Stimulated activated CD4-positive, alpha-beta T cell treated with anti-CD3 and anti-CD28 coated beads, Interleukin-2, amount 100 ng/mL, for 48 hours (primary cell): Measurements from ENCODE around the gene SPATA17.
"Not testable (repeated sequence)": the region's sequence is repeated elsewhere in the genome, so short reads cannot be mapped to it uniquely, and the experiment has no call there.

ENCODE experiments used
- DNase-seq, 2 donors: peaks; one replicate each; pipeline ENCODE4 v3.0.0-alpha.2; 2020

SPATA17 gene, protein sequence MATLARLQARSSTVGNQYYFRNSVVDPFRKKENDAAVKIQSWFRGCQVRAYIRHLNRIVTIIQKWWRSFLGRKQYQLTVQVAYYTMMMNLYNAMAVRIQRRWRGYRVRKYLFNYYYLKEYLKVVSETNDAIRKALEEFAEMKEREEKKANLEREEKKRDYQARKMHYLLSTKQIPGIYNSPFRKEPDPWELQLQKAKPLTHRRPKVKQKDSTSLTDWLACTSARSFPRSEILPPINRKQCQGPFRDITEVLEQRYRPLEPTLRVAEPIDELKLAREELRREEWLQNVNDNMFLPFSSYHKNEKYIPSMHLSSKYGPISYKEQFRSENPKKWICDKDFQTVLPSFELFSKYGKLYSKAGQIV

DNA sequence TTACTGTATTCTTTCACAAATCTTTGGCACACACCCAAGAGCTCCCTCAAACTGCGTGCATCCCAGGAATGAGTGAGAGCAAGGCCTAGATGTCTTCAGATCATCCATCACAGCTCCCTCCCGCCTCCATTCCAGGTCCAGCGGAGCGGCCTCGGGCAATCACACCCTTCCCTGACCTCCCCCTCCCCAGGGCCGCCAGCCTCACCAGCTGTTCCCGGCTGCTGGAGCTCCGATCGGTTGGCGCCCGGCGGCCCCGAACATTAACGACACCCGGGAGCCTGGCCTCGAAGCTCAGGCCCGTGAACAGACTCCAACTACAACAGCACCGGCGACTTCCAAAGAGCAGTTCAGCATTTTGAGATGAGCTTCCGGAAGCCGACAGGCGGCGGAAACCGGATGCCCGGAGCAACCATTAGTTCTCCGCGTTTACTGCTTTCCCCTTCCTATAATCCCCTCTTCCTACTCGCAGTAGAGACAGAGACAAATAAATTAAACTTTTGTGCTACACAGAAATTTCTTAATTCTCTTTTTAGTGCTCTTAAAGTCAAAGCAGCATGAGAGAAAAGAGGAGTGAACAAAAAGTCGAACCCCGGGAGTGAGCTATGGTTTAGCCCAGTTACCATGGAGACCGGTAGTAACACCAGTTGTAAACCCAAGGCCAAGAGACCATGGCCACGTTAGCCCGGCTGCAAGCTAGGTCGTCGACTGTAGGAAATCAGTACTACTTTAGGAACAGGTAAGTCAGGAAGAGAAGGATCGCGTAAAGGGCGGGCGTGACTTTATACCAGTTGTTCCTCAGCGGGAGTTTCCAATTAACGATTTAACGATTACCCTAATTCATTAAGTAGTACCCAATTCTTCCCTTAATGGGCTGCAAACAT lies at the start of gene SPATA17, which contains the start of gene GPATCH2:
SPATA17 (plus strand) TSS at position 634 of the 881 bp plus-strand sequence; CDS start at position 669, 35 bp downstream.
GPATCH2 (minus strand) TSS at position 380 of the 881 bp plus-strand sequence; CDS start at position 261, 119 bp downstream.
- DNase-seq, result peak; percentile 56 to 63

GRCh38 chr1:217584286-217584811 lies 46.8 kb upstream of the SPATA17 start:
- not testable (repeated sequence) for DNase-seq

- no peak for DNase-seq
Observed at GRCh38 chr1:217585577-217585976, 45.6 kb upstream of the SPATA17 start.

DNA sequence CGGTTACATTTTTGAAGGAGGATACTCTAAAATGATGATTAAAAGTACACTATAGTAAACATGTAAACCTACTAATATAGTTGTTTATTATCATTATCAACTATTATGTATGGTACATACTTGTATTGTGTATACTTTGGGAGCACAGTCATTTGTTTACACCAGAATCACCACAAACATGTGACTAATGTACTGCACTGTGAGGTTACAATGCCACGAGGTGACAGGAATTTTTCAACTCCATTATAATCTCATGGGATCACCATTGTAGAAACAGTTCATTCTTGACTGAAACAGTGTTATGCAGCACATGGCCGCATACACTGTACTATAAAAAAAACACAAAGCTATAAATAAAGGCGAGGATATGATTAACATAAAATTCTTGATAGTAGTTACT lies 44.6 kb upstream of the SPATA17 start:
- no peak for DNase-seq

GRCh38 chr1:217590598-217590997 lies 40.5 kb upstream of the SPATA17 start:
- no peak for DNase-seq

DNA sequence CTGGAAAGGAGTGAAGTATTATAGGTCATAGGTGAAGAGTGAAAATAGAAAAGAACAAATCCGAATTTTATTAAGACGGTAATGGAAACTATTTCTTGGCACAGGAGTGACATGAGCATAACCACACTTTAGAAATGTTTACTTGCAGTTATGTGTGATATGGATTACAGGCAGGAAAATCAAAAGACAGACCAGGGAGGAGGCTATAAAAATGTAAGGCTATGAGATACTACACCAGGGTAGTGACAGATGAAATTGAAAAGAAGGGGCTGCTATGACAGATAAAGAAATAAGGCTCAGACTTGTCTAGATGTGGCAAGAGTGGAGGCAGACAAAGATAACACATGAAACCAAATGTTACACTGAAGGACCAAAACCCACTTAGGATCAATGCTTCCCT lies 32.0 kb upstream of the SPATA17 start:
- DNase-seq, result no peak

GRCh38 chr1:217602380-217602779 lies 28.8 kb upstream of the SPATA17 start:
- DNase-seq, result no peak

DNA sequence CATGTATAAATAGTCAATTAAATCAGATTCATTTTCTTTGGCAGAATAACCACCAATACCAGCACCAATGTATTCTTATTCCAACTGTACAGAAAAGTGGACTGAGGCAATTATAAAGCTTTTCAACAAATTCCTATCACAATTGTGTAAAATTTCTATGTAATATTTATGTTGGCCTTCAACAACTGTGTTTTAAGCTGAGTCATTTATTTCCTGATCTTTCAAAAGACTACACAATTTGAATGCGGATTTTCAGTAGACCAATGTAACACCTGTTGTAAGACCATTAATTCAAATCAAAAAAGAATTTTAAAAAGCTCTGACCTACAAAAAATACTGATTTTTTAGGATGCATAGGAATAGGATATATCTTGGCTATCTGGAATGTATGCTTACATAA lies 25.8 kb upstream of the SPATA17 start:
- DNase-seq, result no peak

GRCh38 chr1:217614200-217614712 lies 16.9 kb upstream of the SPATA17 start:
- no peak for DNase-seq

GRCh38 chr1:217617126-217617525 lies 14.0 kb upstream of the SPATA17 start:
- no peak for DNase-seq

DNA sequence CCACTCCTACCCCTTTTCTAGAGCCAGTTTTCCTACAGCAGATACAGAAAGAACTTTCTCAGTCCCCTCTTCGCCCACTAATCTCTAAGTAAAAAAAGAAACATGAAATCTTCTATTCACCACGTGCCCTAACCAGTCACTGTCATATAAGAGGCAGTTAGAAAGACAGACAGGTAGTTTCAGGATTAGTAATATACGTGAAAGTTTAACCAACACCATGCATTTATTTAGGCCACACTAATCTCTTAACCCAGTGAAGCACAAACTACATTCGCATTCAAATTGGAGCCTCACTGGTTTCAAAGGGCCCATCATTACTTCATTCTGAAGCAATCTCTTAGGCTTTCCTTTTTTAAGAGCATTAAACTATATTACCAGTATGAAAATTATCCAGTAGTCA lies 10.3 kb upstream of the SPATA17 start:
- no peak for DNase-seq

- DNase-seq, result no peak
Observed at GRCh38 chr1:217622042-217622441, 9.1 kb upstream of the SPATA17 start.

DNA sequence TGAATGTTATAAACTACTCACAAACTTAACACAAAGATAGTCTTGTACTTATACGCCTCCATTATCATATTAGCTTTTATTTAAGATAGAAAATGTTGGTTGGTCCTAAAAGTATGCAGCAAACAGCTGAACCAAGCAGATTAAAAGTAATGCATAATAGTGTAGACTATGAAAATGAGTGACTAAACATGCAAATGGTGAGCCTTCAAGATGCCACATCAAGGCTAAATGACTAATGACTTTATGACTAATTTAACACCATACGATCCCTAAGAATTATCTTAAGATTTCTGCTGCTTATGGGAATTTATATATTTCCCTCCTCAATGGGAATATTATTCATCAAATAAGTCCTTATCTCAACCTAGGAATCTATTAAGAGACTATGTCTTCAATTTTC lies 4.8 kb upstream of the SPATA17 start:
- DNase-seq, result no peak

- no peak for DNase-seq
Observed at GRCh38 chr1:217627431-217627830, 3.7 kb upstream of the SPATA17 start.

DNA sequence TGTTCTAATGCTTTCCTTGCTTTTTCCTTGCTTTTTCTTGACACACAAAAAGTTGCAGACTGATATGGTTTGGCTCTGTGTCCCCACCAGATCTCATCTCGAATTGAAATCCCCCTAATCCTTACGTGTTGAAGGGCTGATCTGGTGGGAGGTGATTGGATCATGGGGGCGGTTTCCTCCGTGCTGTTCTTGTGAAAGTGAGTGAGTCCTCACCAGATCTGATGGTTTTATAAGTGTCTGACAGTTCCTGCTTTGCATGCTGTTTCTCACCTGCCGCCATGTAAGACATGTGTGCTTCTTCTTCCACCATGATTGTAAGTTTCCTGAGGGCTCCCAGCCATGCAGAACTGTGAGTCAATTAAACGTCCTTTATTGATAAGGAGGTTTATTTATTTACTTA lies 11.3 kb downstream of the SPATA17 start:
- no peak for DNase-seq

DNA sequence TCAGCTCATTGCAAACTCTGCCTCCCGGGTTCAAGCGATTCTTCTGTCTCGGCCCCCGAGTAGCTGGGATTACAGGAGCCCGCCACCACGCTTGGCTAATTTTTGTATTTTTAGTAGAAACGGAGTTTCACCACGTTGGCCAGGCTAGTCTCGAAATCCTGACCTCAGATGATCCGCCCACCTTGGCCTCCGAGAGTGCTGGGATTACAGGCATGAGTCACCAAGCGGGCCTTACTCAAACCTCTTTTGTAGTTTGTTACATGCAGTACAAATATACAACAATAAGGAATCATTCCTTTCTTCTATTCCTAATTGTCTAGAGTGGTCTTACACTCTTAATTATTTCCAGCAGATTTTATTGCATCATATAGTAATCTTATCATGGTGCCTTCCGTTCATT lies 16.6 kb downstream of the SPATA17 start:
- DNase-seq, result no peak

DNA sequence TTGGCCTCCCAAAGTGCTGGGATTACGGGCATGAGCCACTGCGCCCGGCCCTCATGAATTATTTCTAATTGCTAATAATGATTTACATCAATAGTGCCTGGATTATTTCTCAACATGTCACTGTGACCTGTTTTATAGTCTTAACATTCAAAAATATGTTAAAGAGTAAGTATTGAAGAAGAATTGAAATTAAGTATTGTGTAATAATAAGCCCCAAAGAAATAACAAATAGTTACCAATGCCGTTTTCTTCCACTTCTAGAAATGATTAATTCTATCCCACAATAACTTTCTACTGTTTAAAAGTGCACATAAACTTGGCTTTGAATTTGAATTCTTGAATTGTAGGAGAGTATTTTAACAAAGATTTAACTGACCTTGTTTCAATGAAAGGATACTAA lies 19.5 kb downstream of the SPATA17 start:
- no peak for DNase-seq

GRCh38 chr1:217660353-217661062 lies 29.4 kb downstream of the SPATA17 start:
- no peak for DNase-seq

DNA sequence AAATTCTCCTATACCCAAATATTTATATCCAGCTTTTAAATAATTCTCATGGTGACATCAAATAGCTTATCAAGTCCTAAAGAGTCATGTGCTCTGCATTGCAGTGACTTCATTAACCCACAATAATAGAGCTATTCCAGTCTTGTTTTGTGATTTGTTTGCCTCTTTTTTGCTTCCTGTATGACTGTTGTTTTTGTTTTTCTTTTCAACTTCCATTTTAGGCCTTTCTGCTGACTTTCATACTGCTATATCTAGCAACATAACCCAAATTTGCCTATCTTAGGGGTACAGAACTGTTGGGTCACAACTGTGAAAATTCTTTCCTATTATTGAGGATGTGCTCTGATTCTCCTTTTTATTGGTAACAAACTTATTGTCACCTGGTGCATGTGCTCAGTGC lies 30.3 kb downstream of the SPATA17 start:
- no peak for DNase-seq

DNA sequence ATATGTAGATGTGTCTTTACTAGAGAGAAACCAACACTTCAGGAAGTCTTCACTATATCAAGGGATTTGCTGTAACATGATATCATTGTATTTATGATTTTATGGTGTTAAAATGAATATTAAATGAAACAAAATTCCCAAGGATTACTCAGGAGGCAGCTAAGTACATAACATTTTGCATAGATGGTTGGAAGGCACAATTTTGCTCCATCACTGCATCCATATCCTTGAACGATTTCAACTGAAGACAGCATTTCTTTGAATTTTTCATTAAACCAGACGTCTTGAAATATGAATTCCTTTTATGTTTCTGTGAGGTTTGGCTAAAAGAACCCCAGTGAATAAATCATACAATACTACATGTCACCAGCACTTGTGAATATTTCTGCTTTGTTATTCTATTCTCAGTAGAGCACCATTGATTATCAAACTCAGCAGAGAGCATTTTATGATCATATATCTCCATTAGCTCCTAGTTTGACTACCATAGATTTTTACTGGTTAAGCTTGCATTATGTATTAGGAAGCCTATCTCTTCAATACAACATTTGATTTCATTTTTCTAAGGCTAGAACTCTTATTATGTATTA lies 37.3 kb downstream of the SPATA17 start:
- DNase-seq, result no peak

GRCh38 chr1:217673387-217673786 lies 42.2 kb downstream of the SPATA17 start:
- no peak for DNase-seq

GRCh38 chr1:217674028-217674729 lies 43.0 kb downstream of the SPATA17 start:
- DNase-seq, result no peak
